ENCODE measurements around the gene HGS. TPM values are rescaled to one million over a fixed set of nuclear protein-coding genes. Genes with fewer than 3 reads are reported as not detected.
"Not testable (repeated sequence)": the region's sequence is repeated elsewhere in the genome, so short reads cannot be mapped to it uniquely, and the experiment has no call there.

Gene HGS
- total RNA-seq, 4 donors from 2014 or later = 48.2 to 86.8 (median 84.0) TPM

- H3K9me3 ChIP-seq = no peaks in the 10 kb centered on the region
- TF ChIP-seq, protein P1, sequence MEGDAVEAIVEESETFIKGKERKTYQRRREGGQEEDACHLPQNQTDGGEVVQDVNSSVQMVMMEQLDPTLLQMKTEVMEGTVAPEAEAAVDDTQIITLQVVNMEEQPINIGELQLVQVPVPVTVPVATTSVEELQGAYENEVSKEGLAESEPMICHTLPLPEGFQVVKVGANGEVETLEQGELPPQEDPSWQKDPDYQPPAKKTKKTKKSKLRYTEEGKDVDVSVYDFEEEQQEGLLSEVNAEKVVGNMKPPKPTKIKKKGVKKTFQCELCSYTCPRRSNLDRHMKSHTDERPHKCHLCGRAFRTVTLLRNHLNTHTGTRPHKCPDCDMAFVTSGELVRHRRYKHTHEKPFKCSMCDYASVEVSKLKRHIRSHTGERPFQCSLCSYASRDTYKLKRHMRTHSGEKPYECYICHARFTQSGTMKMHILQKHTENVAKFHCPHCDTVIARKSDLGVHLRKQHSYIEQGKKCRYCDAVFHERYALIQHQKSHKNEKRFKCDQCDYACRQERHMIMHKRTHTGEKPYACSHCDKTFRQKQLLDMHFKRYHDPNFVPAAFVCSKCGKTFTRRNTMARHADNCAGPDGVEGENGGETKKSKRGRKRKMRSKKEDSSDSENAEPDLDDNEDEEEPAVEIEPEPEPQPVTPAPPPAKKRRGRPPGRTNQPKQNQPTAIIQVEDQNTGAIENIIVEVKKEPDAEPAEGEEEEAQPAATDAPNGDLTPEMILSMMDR (IDR thresholded peaks at IDR 0.05) = no peak
- peak in 3 of 4 donors; percentile 21 to 22 (median 21) for TF ChIP-seq POLR2A (IDR thresholded peaks at IDR 0.05)
- intact Hi-C loops (cut with DNase I) = no loop called here
- DNase-seq = no peak
- WGBS, 2 donors = 6% methylated on average over 6 of the region's 30 CpGs; no CpG with 5 or more reads in 1 of the 2 donors
- peaks cover 0 to 48% (median 0%) of the 10 kb centered on the region in 4 donors for H3K27me3 ChIP-seq
- H3K4me3 ChIP-seq = peak overlapping the region; percentile 7 to 52 (median 26)
- H3K4me1 ChIP-seq = peaks cover 42 to 64% (median 50%) of the 10 kb centered on the region in 3 donors
- peak overlapping the region; percentile 82 to 93 (median 87) for H3K27ac ChIP-seq
- H3K36me3 ChIP-seq = no peaks in the 10 kb centered on the region
Observed at GRCh38 chr17:81735264-81736102, 51.7 kb downstream of the HGS start.

DNA sequence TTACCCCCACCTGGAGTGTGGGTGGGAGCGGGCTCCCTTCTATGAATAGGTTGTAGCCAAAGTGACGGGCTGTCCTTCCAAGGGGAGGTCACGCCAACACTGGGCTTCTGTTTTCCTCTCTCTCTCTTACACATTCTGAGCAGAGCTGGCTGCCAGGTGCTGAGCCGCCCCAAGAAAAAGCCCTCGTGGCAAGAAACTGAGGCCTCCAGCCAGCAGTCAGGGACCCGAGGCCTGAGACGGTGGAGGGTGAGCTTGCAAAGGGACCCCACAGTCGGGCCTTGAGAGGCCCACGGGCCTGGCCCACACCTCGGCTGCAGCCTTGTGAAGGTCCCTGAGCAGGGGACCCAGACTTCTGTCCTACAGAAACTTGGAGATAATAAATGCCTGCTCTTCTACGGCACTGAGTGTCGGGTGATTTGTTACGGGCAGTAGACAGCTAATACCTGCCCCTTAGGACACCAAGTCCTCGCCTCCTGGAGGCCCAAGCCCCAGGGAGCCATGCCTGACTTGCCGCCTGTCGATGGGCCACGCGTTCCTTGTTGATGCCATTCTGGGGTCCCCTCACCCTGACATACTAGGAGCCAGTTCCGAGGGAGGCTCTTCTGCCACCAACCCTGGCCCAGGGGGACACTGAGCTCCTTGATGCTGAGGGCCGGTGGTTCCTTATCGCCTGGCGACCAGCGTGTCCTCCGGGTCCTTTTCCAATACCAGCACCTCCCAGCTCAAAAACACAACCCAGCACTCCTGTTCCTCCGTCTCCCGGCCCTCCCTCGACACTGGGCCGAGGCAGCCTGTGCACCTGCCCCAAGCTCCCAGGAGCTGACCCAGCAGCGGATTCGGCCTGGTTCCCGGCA, 54.4 kb downstream of the HGS start:
- TF ChIP-seq, protein P1 (IDR thresholded peaks at IDR 0.05) = no peak
- TF ChIP-seq POLR2A (IDR thresholded peaks at IDR 0.05) = no peak
- H3K27ac ChIP-seq = no peak overlapping the region
- H3K4me1 ChIP-seq = peaks cover 27 to 42% (median 28%) of the 10 kb centered on the region in 3 donors
- no peaks in the 10 kb centered on the region for H3K9me3 ChIP-seq
- no peak overlapping the region for H3K4me3 ChIP-seq
- DNase-seq = no peak
- WGBS, 2 donors = 84 to 89% methylated on average over 17 of the region's 31 CpGs
- H3K36me3 ChIP-seq = no peaks in the 10 kb centered on the region
- peaks cover 0 to 38% (median 0%) of the 10 kb centered on the region in 4 donors for H3K27me3 ChIP-seq
- intact Hi-C loops (cut with DNase I) = no loop called here

DNA sequence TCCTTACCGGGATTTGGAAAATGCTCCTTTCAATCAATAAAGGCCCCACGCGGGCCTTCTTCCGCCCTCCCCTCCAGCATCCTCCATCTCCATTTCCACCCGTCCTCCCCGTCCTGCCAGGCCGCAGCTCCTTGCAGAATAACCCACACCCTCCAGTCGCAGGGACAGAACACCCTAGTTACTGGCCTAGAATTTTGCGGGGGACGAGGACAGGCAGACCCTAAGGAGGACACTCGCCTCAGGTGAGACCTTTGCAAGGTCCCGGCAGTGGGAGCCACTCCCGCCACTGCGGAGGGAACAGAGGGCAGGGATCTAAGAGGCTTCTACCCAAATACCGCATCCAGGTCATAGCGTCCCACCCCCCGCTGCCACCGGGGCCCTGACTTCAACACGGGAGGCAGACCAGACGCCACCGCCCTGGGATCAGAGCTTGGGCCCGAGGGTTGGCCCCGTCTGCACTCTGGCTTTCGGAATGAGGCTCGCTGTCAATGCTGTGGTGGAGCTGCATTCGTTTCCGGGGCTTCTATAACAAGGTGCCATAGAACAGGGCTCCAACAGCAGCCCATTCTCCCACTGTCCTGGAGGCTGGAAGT, 55.1 kb downstream of the HGS start:
- TF ChIP-seq, protein P1 (IDR thresholded peaks at IDR 0.05) = no peak
- TF ChIP-seq POLR2A (IDR thresholded peaks at IDR 0.05) = no peak
- no peaks in the 10 kb centered on the region for H3K36me3 ChIP-seq
- no peak for DNase-seq
- peaks cover 20 to 35% (median 22%) of the 10 kb centered on the region in 3 donors for H3K4me1 ChIP-seq
- peaks cover 0 to 34% (median 0%) of the 10 kb centered on the region in 4 donors for H3K27me3 ChIP-seq
- intact Hi-C loops (cut with DNase I) = no loop called here
- H3K9me3 ChIP-seq = no peaks in the 10 kb centered on the region
- H3K27ac ChIP-seq = no peak overlapping the region
- no peak overlapping the region for H3K4me3 ChIP-seq
- WGBS, 2 donors = 81 to 84% methylated on average over 10 to 21 of the region's 27 CpGs

DNA sequence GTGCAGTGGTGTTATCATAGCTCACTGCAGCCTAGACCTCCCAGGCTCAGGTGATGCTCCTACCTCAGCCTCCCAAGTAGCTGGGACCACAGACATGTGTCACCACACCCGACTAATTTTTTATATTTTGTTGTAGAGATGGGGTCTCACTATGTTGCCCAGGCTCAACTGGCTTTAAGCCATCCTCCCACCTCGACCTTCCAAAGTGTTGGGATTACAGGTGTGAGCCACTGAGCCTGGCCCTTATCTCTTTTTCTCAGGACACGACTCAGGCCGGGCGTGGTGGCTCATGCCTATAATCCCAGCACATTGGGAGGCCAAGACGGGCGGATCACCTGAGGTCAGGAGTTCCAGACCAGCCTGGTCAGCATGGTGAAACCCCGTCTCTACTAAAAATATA, 55.8 kb downstream of the HGS start:
- WGBS, 2 donors = 63 to 92% methylated on average over 4 to 8 of the region's 8 CpGs

DNA sequence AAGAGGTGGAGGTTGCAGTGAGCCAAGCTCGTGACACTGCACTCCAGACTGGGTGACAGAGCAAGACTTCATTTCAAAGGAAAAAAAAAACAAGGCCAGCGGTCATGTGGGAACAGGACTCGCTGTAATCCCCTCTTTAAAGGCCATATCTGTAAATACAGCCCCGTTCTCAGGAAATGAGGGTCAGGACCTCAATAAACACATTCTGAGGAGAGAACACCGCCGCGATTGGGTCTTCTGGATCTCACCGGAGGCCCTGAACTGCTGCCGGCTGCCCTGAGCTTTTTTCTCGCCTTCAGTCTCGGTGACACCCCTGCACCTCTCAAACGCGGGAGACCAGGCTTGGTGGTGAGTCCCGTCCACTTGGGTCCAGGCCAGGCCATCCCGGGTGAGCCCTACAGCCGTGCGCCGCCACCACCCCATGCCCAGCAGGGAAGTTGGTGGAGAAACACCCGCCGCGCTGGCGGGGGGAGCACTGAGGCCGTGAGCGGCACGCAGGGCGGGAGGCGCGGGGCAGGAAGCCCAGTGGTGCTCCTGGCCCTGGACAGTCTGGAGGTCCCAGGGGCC, 56.7 kb downstream of the HGS start:
- Histone ChIP-seq H3K9me3 (no peaks in the 10 kb centered on the region), H3K36me3 (no peaks in the 10 kb centered on the region), H3K27me3 (peaks cover 0 to 24% (median 0%) of the 10 kb centered on the region in 4 donors), H3K4me1 (peaks cover 5 to 19% (median 6%) of the 10 kb centered on the region in 3 donors), H3K4me3 (no peak overlapping the region), H3K27ac (no peak overlapping the region)
- TF ChIP-seq, protein P1 (IDR thresholded peaks at IDR 0.05) = no peak
- TF ChIP-seq POLR2A (IDR thresholded peaks at IDR 0.05) = no peak
- WGBS, 2 donors = 43 to 48% methylated on average over 11 to 18 of the region's 28 CpGs
- no peak for DNase-seq
- intact Hi-C loops (cut with DNase I) = no loop called here

More for the DNA sequence above, 55.8 kb downstream of the HGS start:
- H3K27ac ChIP-seq; H3K36me3 ChIP-seq; H3K4me3 ChIP-seq; H3K9me3 ChIP-seq; DNase-seq; intact Hi-C loops (cut with DNase I): not testable (repeated sequence)
- H3K4me1 ChIP-seq = peaks cover 13 to 28% (median 15%) of the 10 kb centered on the region in 3 donors
- H3K27me3 ChIP-seq = peaks cover 0 to 33% (median 0%) of the 10 kb centered on the region in 4 donors

All from esophagus squamous epithelium (tissue), 5 donors.